GM13976 (cell line): ENCODE measurements around the gene MFSD2A.

ENCODE experiments used
- DNase-seq: peaks from one replicate; pipeline ENCODE4 v3.0.0; 2012; ENCODE audit warnings: low spot score
- CTCF ChIP-seq: IDR thresholded peaks from 2 replicates; pipeline ENCODE4 v1.5.1; 2012; ENCODE audit warnings: borderline replicate concordance, mild to moderate bottlenecking; ENCODE audit not compliant: insufficient read depth; ENCODE audit errors: extremely low read depth, missing control alignments, control extremely low read depth
- in situ Hi-C: fragments of 300-500 bp; cut with MboI; formaldehyde crosslinking; loops from one replicate; pipeline ENCODE4 v1.12.0; 2022; ENCODE audit warnings: low sequenced_read_pairs, mixed read lengths, inconsistent platforms; ENCODE audit not compliant: unreplicated experiment

Gene MFSD2A

DNA sequence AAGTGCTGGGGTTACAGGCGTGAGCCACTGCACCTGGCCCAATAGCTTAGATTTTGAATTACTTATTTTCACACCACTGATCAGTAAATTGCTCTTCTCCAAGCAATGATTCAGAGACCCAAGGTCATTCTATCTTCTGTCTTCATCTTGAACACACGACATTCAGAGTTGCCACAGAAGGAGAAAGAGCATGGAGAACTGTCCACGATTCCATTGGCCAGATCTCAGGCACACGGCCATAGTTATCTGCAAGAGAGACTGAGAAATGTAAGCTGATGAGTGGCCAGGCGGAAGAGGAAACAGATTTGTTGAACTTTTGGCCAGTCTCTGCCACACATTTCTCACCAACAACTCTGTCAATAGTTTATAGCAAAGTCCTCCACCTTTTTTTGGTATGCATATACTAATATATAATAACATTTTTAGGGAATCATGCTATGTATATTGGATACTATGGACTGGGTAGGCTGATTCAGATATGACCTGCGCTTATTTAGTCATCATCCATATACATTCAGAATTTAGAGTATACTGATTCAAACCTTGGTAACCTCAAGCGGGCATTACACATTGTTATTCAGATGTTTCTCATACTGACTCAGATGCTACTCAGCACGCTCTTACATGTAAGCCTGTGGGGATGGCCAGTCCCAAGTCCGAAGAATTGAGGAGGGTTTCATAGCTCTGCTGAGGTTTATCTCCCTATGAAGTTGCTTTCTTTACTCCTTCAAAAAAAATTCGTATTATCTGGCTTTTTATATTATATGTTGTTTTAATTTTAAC is 60.1 kb downstream of the MFSD2A start:
- no peak for DNase-seq
- TF ChIP-seq CTCF: no peak
- in situ Hi-C loops: no loop called here

GRCh38 chr1:40017951-40018575 is 63.1 kb downstream of the MFSD2A start:
- in situ Hi-C loops: no loop called here
- no peak for TF ChIP-seq CTCF
- no peak for DNase-seq
